ENCODE measurements around the gene NFIC. TPM values are rescaled to one million over a fixed set of nuclear protein-coding genes. Genes with fewer than 3 reads are reported as not detected.

Gene NFIC
- total and polyA plus RNA-seq, 10 of the 15 experiments (the other 5 are each of a cell fraction or from before 2014, with no cell fraction given), result 0.71 to 53.5 (median 10.2) TPM

DNA sequence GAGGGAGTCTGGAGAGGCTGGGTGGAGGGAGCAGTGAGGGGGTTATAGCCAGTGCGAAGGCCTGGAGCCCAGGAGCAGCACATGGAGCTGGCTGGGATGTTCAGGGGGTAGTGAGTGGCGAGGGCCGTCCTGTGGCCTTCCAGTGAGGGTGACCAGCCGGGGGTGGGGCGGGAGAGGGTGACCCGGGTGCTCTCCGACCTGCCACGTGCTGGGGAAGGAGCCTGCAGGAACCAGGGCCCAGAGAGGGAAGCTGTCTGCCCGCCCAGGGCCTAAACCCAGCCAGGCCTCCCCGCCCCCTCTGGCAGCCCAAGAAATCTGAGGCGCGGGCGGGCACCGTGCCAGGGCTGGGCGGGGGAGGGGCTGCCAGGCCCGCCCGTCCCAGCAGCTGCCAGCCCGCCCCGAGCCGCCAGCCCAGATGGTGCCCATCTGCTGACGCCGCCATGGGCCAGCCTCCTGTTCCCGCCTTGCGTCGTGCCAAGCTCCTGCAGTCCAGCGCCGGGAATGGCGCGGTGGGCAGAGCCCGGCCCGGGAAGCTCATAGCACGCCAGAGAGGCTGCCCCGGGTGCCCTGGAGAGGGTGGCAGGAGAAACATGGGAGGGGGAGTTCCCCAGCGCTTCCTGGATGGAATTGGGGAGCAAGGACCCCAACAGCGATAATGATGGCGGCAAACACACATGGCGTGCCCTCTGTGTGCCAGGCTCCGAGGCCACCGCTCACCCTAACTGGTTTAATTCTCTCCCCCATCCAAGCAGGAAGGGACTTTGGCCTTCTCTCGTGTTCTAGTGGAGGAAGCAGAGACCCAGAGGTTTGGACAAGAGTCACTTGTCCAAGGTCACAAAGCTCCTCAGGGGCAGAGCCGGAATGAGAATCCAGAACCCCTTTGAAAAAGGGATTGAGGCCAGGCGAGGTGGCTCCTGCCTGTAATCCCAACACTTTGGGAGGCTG is 21.5 kb downstream of the NFIC start (continued):
- TF ChIP-seq, protein P1, sequence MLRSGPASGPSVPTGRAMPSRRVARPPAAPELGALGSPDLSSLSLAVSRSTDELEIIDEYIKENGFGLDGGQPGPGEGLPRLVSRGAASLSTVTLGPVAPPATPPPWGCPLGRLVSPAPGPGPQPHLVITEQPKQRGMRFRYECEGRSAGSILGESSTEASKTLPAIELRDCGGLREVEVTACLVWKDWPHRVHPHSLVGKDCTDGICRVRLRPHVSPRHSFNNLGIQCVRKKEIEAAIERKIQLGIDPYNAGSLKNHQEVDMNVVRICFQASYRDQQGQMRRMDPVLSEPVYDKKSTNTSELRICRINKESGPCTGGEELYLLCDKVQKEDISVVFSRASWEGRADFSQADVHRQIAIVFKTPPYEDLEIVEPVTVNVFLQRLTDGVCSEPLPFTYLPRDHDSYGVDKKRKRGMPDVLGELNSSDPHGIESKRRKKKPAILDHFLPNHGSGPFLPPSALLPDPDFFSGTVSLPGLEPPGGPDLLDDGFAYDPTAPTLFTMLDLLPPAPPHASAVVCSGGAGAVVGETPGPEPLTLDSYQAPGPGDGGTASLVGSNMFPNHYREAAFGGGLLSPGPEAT (IDR thresholded peaks at IDR 0.05; ENCODE audit: low read depth), result no peak
- no peak for TF ChIP-seq MTA3 (IDR thresholded peaks at IDR 0.05; ENCODE audit: borderline replicate concordance, low read length)
- no peak for TF ChIP-seq HDGF (IDR thresholded peaks at IDR 0.05)
- no peak for TF ChIP-seq ETV6 (conservative IDR thresholded peaks at IDR 0.05 in 1 of 2, IDR thresholded peaks at IDR 0.05 in 1 of 2; ENCODE audit: borderline replicate concordance in 1 of 2, low read depth in 1 of 2)
- no peak for TF ChIP-seq MEF2A (IDR thresholded peaks at IDR 0.05; ENCODE audit: insufficient read depth, low read depth, low read length)

DNA sequence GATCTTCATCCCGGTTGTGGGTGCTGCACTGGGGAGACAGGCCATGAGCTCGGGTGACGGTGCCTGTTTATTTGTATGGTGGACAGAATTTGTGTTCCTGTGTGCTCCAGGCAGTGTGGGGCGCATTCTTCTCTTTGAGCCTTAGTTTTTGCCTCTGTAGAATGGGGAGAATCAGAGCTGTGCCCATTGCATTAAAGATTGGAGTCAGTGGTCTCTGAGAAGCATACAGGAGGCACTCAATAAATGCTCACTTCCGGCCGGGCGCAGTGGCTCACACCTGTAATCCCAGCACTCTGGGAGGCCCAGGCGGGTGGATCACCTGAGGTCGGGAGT is 23.0 kb downstream of the NFIC start:
- no peaks in the 10 kb centered on the region for H3K9me3 ChIP-seq (replicated peaks; ENCODE audit: control insufficient read depth, insufficient read depth, low read length)
- intact Hi-C loops (cut with micrococcal nuclease; ENCODE audit: unreplicated experiment), result no loop called here
- H3K27me3 ChIP-seq (replicated peaks in 1 of 2; ENCODE audit: control insufficient read depth in 2 of 2, insufficient read depth in 2 of 2, low read length in 1 of 2), result no peaks in the 10 kb centered on the region
- no peak overlapping the region for H3K4me3 ChIP-seq
- no peak overlapping the region for H3K27ac ChIP-seq (ENCODE audit: control insufficient read depth, insufficient read depth)
- H3K79me2 ChIP-seq (ENCODE audit: control insufficient read depth, insufficient read depth, low read length), result peaks cover 45% of the 10 kb centered on the region
- in situ Hi-C loops (cut with MboI), result no loop called here
- H4K20me1 ChIP-seq (ENCODE audit: control insufficient read depth, insufficient read depth), result no peaks in the 10 kb centered on the region
- ChIA-PET RAD21 (ENCODE audit: unreplicated experiment) (no interaction called here), SMC1A (ENCODE audit: uncharacterized antibody, unreplicated experiment) (no interaction called here), CTCF (no interaction called here), POLR2A (interaction anchor here (0.8 kb wide), 1 partner anchor 11 kb away, joined by 4 read pairs; no protein-coding TSS in a partner anchor)
- ATAC-seq (no peak), FAIRE-seq (no peak), DNase-seq (ENCODE audit: low read depth, low spot score) (no peak)
- no peak for TF ChIP-seq IRF3 (IDR thresholded peaks at IDR 0.05)
- no peak for TF ChIP-seq RELA (IDR thresholded peaks at IDR 0.05; ENCODE audit: borderline replicate concordance, partially characterized antibody)
- no peak for TF ChIP-seq FOXM1 (IDR thresholded peaks at IDR 0.05; ENCODE audit: low read depth, low read length)
- no peak for TF ChIP-seq DPF2 (IDR thresholded peaks at IDR 0.05)
- no peak for TF ChIP-seq CBFB (IDR thresholded peaks at IDR 0.05; ENCODE audit: low read depth)
- TF ChIP-seq KDM1A (IDR thresholded peaks at IDR 0.05; ENCODE audit: borderline replicate concordance), result no peak
- TF ChIP-seq, protein P1 (IDR thresholded peaks at IDR 0.05; ENCODE audit: low read depth), result no peak
- TF ChIP-seq USF2 (IDR thresholded peaks at IDR 0.05; ENCODE audit: borderline replicate concordance, low read depth, low read length), result no peak
- no peak for TF ChIP-seq ZSCAN29 (IDR thresholded peaks at IDR 0.05)
- TF ChIP-seq, protein P2, sequence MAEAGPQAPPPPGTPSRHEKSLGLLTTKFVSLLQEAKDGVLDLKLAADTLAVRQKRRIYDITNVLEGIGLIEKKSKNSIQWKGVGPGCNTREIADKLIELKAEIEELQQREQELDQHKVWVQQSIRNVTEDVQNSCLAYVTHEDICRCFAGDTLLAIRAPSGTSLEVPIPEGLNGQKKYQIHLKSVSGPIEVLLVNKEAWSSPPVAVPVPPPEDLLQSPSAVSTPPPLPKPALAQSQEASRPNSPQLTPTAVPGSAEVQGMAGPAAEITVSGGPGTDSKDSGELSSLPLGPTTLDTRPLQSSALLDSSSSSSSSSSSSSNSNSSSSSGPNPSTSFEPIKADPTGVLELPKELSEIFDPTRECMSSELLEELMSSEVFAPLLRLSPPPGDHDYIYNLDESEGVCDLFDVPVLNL (IDR thresholded peaks at IDR 0.05; ENCODE audit: low read depth, low read length), result no peak
- WGBS (ENCODE audit: insufficient coverage, insufficient replicate concordance, low lambda C conversion rate, missing lambda C conversion rate), result 73% methylated on average over 9 of the region's 9 CpGs
- no peak overlapping the region for H2AFZ ChIP-seq (ENCODE audit: control insufficient read depth, low read depth, low read length)
- no peaks in the 10 kb centered on the region for H3K4me1 ChIP-seq (ENCODE audit: control insufficient read depth, insufficient read depth, low read length)
- no peak overlapping the region for H3K9ac ChIP-seq (ENCODE audit: control insufficient read depth, insufficient read depth, low read length)
- no peak overlapping the region for H3K4me2 ChIP-seq (ENCODE audit: control insufficient read depth, insufficient read depth)
- peaks cover 0 to 16% of the 10 kb centered on the region in 2 experiments; a peak in 3 of 4 replicates for H3K36me3 ChIP-seq (ENCODE audit: control insufficient read depth in 2 of 2, insufficient read depth in 2 of 2, low read length in 1 of 2)
- no TSS peak for BruUV-seq (replicated peaks)
